Kidney epithelial cell (primary cell): ENCODE measurements around the gene SH2D1B. TPM values are rescaled to one million over a fixed set of nuclear protein-coding genes. Genes with fewer than 3 reads are reported as not detected.
A peak's percentile ranks its signal among the peaks of the same experiment; 100 is the strongest.

Experiments used
- DNase-seq: peaks from one replicate; pipeline ENCODE4 v3.0.0-alpha.2; 2010; ENCODE audit warnings: low read depth
- H3K27me3 ChIP-seq: 2 replicates; pipeline ENCODE4 v1.6.0; 2011; ENCODE audit warnings: low read length; ENCODE audit not compliant: control insufficient read depth, insufficient read depth
- H3K36me3 ChIP-seq: 2 replicates; pipeline ENCODE4 v1.5.1; 2011; ENCODE audit warnings: low read length; ENCODE audit not compliant: control insufficient read depth, insufficient read depth
- H3K4me3 ChIP-seq: 2 replicates; pipeline ENCODE4 v1.5.1; 2011; ENCODE audit warnings: low read depth, mild to moderate bottlenecking, control low read depth, low read length
- CTCF ChIP-seq: IDR thresholded peaks from 2 replicates; pipeline ENCODE4 v1.5.1; 2011; ENCODE audit warnings: mild to moderate bottlenecking, moderate library complexity, low read length, control low read depth, inconsistent platforms; ENCODE audit not compliant: insufficient read depth, poor library complexity, severe bottlenecking
- total RNA-seq: library from RNA; depleted of rRNA; stranded (reverse); fragments of >200 nt; gene quantifications from 2 replicates; pipeline ENCODE4 v1.2.3, GENCODE V29; 2015

Gene SH2D1B
- total RNA-seq, 1 donor from 2014 or later, result not detected

- TF ChIP-seq CTCF, result no peak
- no peaks in the 10 kb centered on the region for H3K36me3 ChIP-seq
- no peak overlapping the region for H3K4me3 ChIP-seq
- H3K27me3 ChIP-seq, result no peaks in the 10 kb centered on the region
- no peak for DNase-seq
Observed at GRCh38 chr1:162374406-162374805, 37.5 kb downstream of the SH2D1B start.

- H3K27me3 ChIP-seq, result no peaks in the 10 kb centered on the region
- no peak for TF ChIP-seq CTCF
- H3K4me3 ChIP-seq, result no peak overlapping the region
- H3K36me3 ChIP-seq, result no peaks in the 10 kb centered on the region
- peak; percentile 81 for DNase-seq
Observed at GRCh38 chr1:162373541-162374260, 38.2 kb downstream of the SH2D1B start.

- no peak for DNase-seq
- no peaks in the 10 kb centered on the region for H3K27me3 ChIP-seq
- TF ChIP-seq CTCF, result no peak
- H3K36me3 ChIP-seq, result no peaks in the 10 kb centered on the region
- no peak overlapping the region for H3K4me3 ChIP-seq
Observed at GRCh38 chr1:162373072-162373427, 38.9 kb downstream of the SH2D1B start.

GRCh38 chr1:162372159-162373071, 39.5 kb downstream of the SH2D1B start:
- Histone ChIP-seq H3K4me3 (no peak overlapping the region), H3K27me3 (no peaks in the 10 kb centered on the region), H3K36me3 (no peaks in the 10 kb centered on the region)
- TF ChIP-seq CTCF, result no peak
- DNase-seq, result no peak

- no peak for DNase-seq
- Histone ChIP-seq H3K4me3 (no peak overlapping the region), H3K27me3 (no peaks in the 10 kb centered on the region), H3K36me3 (no peaks in the 10 kb centered on the region)
- no peak for TF ChIP-seq CTCF
Observed at GRCh38 chr1:162371611-162372010, 40.3 kb downstream of the SH2D1B start.
